Panc1 (cell line): ENCODE results near the gene PRKG1. TPM values are rescaled to one million over a fixed set of nuclear protein-coding genes. Genes with fewer than 3 reads are reported as not detected.

Experiments used
- ATAC-seq: fragments of 200-7000 bp; cut with Tn5 transposase; 2 replicates; pipeline ENCODE4 v1.9.1; 2020; ENCODE audit warnings: mild to moderate bottlenecking, moderate library complexity
- BruUV-seq: library from RNA; stranded (reverse); fragments of 400-500 nt; replicated peaks from 2 replicates; lab custom pipeline; 2021; lab: Mats Ljungman, UMichigan
- CTCF ChIA-PET: fragments of 300-600 bp; sonication (Branson Sonifier 250); formaldehyde crosslinking; loops from one replicate; lab custom pipeline; 2022; ENCODE audit warnings: antibody characterized with exemption; lab: Charles Lee
- POLR2A ChIA-PET: fragments of 300-600 bp; sonication (Branson Sonifier 250); formaldehyde crosslinking; loops from one replicate; lab custom pipeline; 2022; ENCODE audit warnings: antibody characterized with exemption; lab: Charles Lee
- DNase-seq: peaks from one replicate; pipeline ENCODE4 v3.0.0-alpha.2; 2010; ENCODE audit warnings: low read depth, low spot score
- H3K27ac ChIP-seq: 2 replicates; pipeline ENCODE4 v1.5.1; 2011; ENCODE audit warnings: mild to moderate bottlenecking, low read length, inconsistent platforms
- H3K27me3 ChIP-seq: fragments of 200-500 bp; sonication (Bioruptor generic); 2 replicates; pipeline ENCODE4 v1.6.0; 2014; ENCODE audit warnings: low read length, inconsistent platforms; ENCODE audit not compliant: control insufficient read depth, insufficient read depth
- H3K36me3 ChIP-seq: fragments of 200-500 bp; sonication (Bioruptor generic); 2 replicates; pipeline ENCODE4 v1.5.1; 2014; ENCODE audit warnings: inconsistent platforms, mild to moderate bottlenecking, low read length, moderate library complexity; ENCODE audit not compliant: control insufficient read depth, insufficient read depth
- H3K4me1 ChIP-seq: 2 replicates; pipeline ENCODE4 v1.5.1; 2011; ENCODE audit warnings: inconsistent platforms, mild to moderate bottlenecking, low read length, moderate library complexity; ENCODE audit not compliant: control insufficient read depth, insufficient read depth
- H3K4me3 ChIP-seq, 2 experiments: 2 replicates each; pipeline ENCODE4 v1.5.1; 2011 to 2012; ENCODE audit warnings: low read depth in 2 of 2, low read length in 2 of 2, mild to moderate bottlenecking in 2 of 2, inconsistent platforms in 1 of 2, moderate library complexity in 1 of 2
- H3K9me3 ChIP-seq: fragments of 200-500 bp; sonication (Bioruptor generic); 2 replicates; pipeline ENCODE4 v1.5.1; 2014; ENCODE audit warnings: low read depth, mild to moderate bottlenecking, inconsistent platforms, low read length, moderate library complexity; ENCODE audit not compliant: control insufficient read depth, insufficient read depth
- CTCF ChIP-seq: fragments of 450-650 bp; IDR thresholded peaks from 2 replicates; pipeline ENCODE4 v1.5.1; 2017; ENCODE audit warnings: mild to moderate bottlenecking
- POLR2AphosphoS5 ChIP-seq: IDR thresholded peaks from 2 replicates; pipeline ENCODE4 v1.6.1; 2012; ENCODE audit warnings: mild to moderate bottlenecking, low read depth, low read length, moderate library complexity
- REST ChIP-seq, 2 experiments: IDR thresholded peaks; 2 replicates each; pipeline ENCODE4 v1.6.1; 2011 to 2012; ENCODE audit warnings: low read depth in 2 of 2, control low read depth in 1 of 2, low read length in 1 of 2, mild to moderate bottlenecking in 1 of 2, moderate library complexity in 1 of 2; ENCODE audit not compliant: insufficient read depth in 1 of 2
- SIN3A ChIP-seq: IDR thresholded peaks from 2 replicates; pipeline ENCODE4 v1.6.1; 2012; ENCODE audit warnings: low read depth, mild to moderate bottlenecking, low read length, moderate library complexity, borderline replicate concordance; ENCODE audit not compliant: insufficient read depth
- TCF7L2 ChIP-seq: IDR thresholded peaks from 2 replicates; pipeline ENCODE4 v1.6.1; 2011; ENCODE audit warnings: mild to moderate bottlenecking, low read depth, low read length, inconsistent platforms
- in situ Hi-C: cut with HindIII; loops from 2 replicates; pipeline ENCODE4 v1.10.0; 2016; ENCODE audit warnings: low sequenced_read_pairs, low pct_unique_long_range_greater_than_20kb
- intact Hi-C: fragments of 100-400 bp; cut with micrococcal nuclease; formaldehyde crosslinking; loops from one replicate; pipeline ENCODE4 v1.10.0; 2022; ENCODE audit not compliant: unreplicated experiment
- total RNA-seq: library from RNA; stranded (reverse); gene quantifications from one replicate; pipeline ENCODE4 v1.2.1, GENCODE V29; 2021; ENCODE audit not compliant: unreplicated experiment

PRKG1 gene
- total RNA-seq, 1 experiment from 2014 or later: 0.92 TPM

GRCh38 chr10:51926337-51926736 lies 852.0 kb downstream of the PRKG1 start:
- BruUV-seq: no TSS peak
- no peaks in the 10 kb centered on the region for H3K4me1 ChIP-seq
- in situ Hi-C loops: no loop called here
- DNase-seq: no peak
- no peak overlapping the region for H3K27ac ChIP-seq
- no peak for TF ChIP-seq SIN3A
- TF ChIP-seq CTCF: no peak
- TF ChIP-seq TCF7L2: no peak
- no peak for TF ChIP-seq POLR2AphosphoS5
- TF ChIP-seq REST (IDR thresholded peaks at IDR 0.05; ENCODE audit: insufficient read depth in 1 of 2, low read depth in 2 of 2, low read length in 1 of 2): no peak
- CTCF ChIA-PET: no interaction called here
- no peaks in the 10 kb centered on the region for H3K36me3 ChIP-seq
- no peak for ATAC-seq
- intact Hi-C loops: no loop called here
- H3K27me3 ChIP-seq: no peaks in the 10 kb centered on the region
- H3K9me3 ChIP-seq: no peaks in the 10 kb centered on the region
- no peak overlapping the region for H3K4me3 ChIP-seq
- POLR2A ChIA-PET: no interaction called here

GRCh38 chr10:51928162-51928561 lies 853.9 kb downstream of the PRKG1 start:
- BruUV-seq: no TSS peak
- Histone ChIP-seq H3K4me3 (no peak overlapping the region), H3K27ac (no peak overlapping the region), H3K4me1 (no peaks in the 10 kb centered on the region), H3K9me3 (no peaks in the 10 kb centered on the region), H3K27me3 (no peaks in the 10 kb centered on the region), H3K36me3 (no peaks in the 10 kb centered on the region)
- ATAC-seq (no peak), DNase-seq (no peak)
- ChIA-PET POLR2A (interaction anchor here (0.8 kb wide), 1 partner anchor 8 kb away, joined by 3 read pairs; no protein-coding TSS in a partner anchor), CTCF (no interaction called here)
- TF ChIP-seq REST (IDR thresholded peaks at IDR 0.05; ENCODE audit: insufficient read depth in 1 of 2, low read depth in 2 of 2, low read length in 1 of 2): no peak
- TF ChIP-seq SIN3A: no peak
- no peak for TF ChIP-seq CTCF
- no peak for TF ChIP-seq TCF7L2
- TF ChIP-seq POLR2AphosphoS5: no peak
- intact Hi-C loops (no loop called here), in situ Hi-C loops (no loop called here)
